ENCODE measurements around the gene IRX6. TPM values are rescaled to one million over a fixed set of nuclear protein-coding genes. Genes with fewer than 3 reads are reported as not detected.

IRX6 gene
- total RNA-seq, 4 donors from 2014 or later: 0.57 to 3.5 TPM; not detected in 2

DNA sequence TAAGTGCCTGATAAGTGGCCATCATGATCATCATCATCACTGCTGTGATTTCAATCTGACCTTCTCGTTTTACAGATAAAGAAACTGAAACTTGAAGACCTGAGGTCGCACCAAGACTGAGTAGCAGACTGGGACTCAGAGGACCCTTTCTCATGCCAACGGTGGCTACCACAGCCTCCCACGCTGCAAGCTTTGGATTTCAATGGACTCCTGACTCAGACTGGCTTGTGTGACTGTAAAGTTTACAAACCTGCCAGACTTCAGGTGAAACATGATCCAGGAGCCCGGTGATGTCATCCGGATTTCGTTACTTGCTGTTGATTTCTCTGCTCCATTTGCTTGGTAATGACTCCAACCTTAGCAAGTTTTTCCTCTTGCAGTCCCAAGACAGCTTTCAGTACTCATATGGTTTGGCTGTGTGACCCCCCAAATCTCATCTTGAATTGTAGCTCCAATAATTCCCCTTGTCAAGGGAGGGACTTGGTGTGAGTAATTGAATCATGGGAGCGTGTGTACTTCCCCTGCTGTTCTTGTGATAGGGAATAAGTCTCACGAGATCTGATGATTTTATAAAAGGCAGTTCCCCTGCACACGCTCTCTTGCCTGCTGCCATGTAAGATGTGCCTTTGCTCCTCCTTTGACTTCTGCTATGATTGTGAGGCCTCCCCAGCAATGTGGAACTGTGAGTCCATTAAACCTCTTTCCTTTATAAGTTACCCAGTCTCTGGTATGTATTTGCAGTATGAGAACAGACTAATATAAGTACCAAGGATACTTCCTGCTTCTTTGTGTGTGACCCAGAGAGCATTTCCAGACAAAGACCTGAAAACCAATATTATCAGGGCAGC is 26.7 kb upstream of the IRX6 start:
- no peaks in the 10 kb centered on the region for H3K9me3 ChIP-seq
- no peaks in the 10 kb centered on the region for H3K36me3 ChIP-seq
- no peaks in the 10 kb centered on the region for H3K27me3 ChIP-seq
- H3K4me3 ChIP-seq: no peak overlapping the region
- TF ChIP-seq, protein P1, sequence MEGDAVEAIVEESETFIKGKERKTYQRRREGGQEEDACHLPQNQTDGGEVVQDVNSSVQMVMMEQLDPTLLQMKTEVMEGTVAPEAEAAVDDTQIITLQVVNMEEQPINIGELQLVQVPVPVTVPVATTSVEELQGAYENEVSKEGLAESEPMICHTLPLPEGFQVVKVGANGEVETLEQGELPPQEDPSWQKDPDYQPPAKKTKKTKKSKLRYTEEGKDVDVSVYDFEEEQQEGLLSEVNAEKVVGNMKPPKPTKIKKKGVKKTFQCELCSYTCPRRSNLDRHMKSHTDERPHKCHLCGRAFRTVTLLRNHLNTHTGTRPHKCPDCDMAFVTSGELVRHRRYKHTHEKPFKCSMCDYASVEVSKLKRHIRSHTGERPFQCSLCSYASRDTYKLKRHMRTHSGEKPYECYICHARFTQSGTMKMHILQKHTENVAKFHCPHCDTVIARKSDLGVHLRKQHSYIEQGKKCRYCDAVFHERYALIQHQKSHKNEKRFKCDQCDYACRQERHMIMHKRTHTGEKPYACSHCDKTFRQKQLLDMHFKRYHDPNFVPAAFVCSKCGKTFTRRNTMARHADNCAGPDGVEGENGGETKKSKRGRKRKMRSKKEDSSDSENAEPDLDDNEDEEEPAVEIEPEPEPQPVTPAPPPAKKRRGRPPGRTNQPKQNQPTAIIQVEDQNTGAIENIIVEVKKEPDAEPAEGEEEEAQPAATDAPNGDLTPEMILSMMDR (IDR thresholded peaks at IDR 0.05): no peak
- TF ChIP-seq POLR2A (IDR thresholded peaks at IDR 0.05): no peak
- no peak overlapping the region for H3K27ac ChIP-seq
- no peak for DNase-seq
- H3K4me1 ChIP-seq: no peaks in the 10 kb centered on the region

DNA sequence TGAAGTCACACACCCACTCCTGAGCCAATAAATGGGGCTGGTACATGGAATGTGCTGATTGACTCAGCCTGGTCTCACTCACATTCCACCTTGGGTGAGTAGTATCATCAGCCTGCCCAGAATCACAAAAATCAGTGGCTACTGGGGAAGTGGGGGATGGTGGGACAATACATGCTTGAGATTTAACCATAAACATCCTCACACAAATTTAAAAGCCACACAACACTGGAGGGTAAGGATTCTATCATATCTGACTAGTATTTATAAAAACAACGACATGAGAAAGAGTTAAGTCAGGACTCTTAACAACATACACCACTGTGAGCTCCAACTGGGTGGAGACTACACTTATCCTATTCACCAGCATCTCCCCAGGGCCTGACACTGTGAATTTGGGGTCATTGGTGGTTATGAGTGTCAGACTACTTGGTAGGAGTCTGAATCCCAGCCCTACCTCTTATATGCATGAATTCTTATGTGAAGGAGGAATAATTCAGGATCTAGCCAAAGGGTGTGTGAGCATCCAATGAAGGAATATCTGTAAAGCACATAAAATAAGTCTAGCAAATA is 26.0 kb upstream of the IRX6 start:
- no peaks in the 10 kb centered on the region for H3K36me3 ChIP-seq
- no peak overlapping the region for H3K27ac ChIP-seq
- no peak for DNase-seq
- no peak overlapping the region for H3K4me3 ChIP-seq
- no peaks in the 10 kb centered on the region for H3K9me3 ChIP-seq
- TF ChIP-seq, protein P1 (IDR thresholded peaks at IDR 0.05): no peak
- TF ChIP-seq POLR2A (IDR thresholded peaks at IDR 0.05): no peak
- no peaks in the 10 kb centered on the region for H3K27me3 ChIP-seq
- no peaks in the 10 kb centered on the region for H3K4me1 ChIP-seq

DNA sequence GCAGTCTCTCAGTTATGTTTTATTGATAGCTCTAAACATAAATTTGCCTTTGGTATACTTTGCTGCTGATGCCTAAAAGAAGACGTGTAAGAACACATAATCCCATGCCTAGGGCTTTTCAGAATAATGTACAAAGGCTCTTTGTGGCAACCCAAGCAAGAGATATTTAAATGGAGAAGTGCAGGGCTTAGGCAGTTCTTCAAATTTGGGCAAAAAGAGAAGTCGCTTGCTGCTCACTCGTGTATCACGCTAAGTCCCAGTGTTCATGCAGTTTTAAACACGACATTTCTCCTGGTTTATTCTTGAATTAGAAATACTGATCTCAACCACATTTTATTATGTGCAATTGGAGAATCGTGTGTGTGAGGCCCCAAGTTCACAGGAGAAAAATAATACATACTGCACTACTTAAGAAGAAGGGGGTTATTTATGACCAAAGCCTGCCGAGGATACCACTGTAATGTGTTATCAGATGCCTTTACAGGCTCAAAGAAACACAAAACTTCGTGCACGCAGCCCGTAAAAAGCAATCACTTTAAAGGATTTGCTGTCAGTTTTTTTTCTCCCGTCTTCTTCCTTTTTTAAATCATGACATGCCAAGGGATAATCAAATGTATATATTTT is 22.5 kb upstream of the IRX6 start:
- no peaks in the 10 kb centered on the region for H3K27me3 ChIP-seq
- H3K36me3 ChIP-seq: no peaks in the 10 kb centered on the region
- no peaks in the 10 kb centered on the region for H3K4me1 ChIP-seq
- H3K27ac ChIP-seq: no peak overlapping the region
- DNase-seq: no peak
- no peaks in the 10 kb centered on the region for H3K9me3 ChIP-seq
- TF ChIP-seq, protein P1 (IDR thresholded peaks at IDR 0.05): no peak
- no peak for TF ChIP-seq POLR2A (IDR thresholded peaks at IDR 0.05)
- no peak overlapping the region for H3K4me3 ChIP-seq

DNA sequence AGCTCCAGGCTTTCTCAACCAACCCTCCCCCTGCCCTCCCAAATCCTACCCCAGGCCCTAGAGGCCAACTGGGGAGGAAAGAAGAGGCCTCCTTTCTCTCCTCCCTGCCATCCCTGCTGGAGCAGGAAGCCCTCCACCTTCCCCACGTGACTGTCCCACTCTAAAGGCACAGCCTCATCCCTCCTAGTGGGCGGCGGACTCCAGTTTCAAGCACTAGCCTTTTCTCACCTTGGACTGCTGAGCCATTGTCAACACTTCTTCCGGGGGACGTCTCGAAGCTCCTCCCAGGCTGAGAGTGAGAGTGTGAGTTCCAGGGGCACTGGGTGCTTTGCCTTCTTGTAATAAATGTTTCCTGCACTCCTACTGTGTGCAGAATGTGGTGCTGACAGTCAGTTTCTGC is 21.4 kb upstream of the IRX6 start:
- Histone ChIP-seq H3K27me3 (no peaks in the 10 kb centered on the region), H3K36me3 (no peaks in the 10 kb centered on the region), H3K4me3 (no peak overlapping the region), H3K4me1 (no peaks in the 10 kb centered on the region), H3K9me3 (no peaks in the 10 kb centered on the region), H3K27ac (no peak overlapping the region)
- TF ChIP-seq, protein P1 (IDR thresholded peaks at IDR 0.05): no peak
- no peak for TF ChIP-seq POLR2A (IDR thresholded peaks at IDR 0.05)
- no peak for DNase-seq

DNA sequence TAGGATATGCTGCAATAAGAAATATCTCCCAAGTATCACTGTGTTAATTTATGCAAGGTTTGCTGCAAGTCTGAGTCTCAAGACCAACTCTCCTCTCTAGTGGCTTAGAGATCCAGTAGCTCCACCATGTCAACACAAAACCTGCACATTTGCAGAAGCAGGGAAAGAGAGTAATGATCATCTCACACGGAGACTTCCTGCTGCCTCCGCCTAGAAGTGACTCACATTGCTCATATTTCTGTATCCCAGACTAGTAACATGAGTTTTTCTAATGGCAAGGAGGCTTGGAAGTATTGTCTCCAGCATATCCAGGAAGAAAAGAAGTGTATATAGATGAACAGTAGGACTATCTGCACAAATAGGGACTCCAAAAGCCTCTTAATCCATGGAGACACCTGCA is 15.0 kb upstream of the IRX6 start:
- Histone ChIP-seq H3K27ac (no peak overlapping the region), H3K4me3 (no peak overlapping the region), H3K36me3 (no peaks in the 10 kb centered on the region), H3K4me1 (no peaks in the 10 kb centered on the region), H3K9me3 (no peaks in the 10 kb centered on the region), H3K27me3 (no peaks in the 10 kb centered on the region)
- no peak for DNase-seq
- TF ChIP-seq POLR2A (IDR thresholded peaks at IDR 0.05): no peak
- TF ChIP-seq, protein P1 (IDR thresholded peaks at IDR 0.05): no peak

Data from Peyer's patch (tissue), 4 donors.